HL-60 (cell line): ENCODE data around the gene EIF3K.
A peak's percentile ranks its signal among the peaks of the same experiment; 100 is the strongest.

ENCODE experiments used
- DNase-seq, 2 experiments: peaks; one replicate each; pipeline ENCODE4 v3.0.0-alpha.2; 2010 to 2020; ENCODE audit warnings: low read depth in 1 of 2, low spot score in 1 of 2
- H3K27ac ChIP-seq: fragments of 250-450 bp; sonication (Bioruptor Pico); replicated peaks from 2 replicates; pipeline ENCODE4 v1.5.1; 2020; ENCODE audit warnings: mild to moderate bottlenecking, moderate library complexity
- H3K27me3 ChIP-seq: fragments of 250-450 bp; sonication (Bioruptor Pico); 2 replicates; pipeline ENCODE4 v1.5.1; 2021; ENCODE audit warnings: mild to moderate bottlenecking, moderate library complexity; ENCODE audit not compliant: insufficient read depth, poor library complexity, severe bottlenecking
- H3K4me3 ChIP-seq: replicated peaks from 2 replicates; pipeline ENCODE4 v1.5.1; 2011; ENCODE audit warnings: mild to moderate bottlenecking, control low read depth, low read length; ENCODE audit not compliant: insufficient read depth
- GABPA ChIP-seq: IDR thresholded peaks from 2 replicates; pipeline ENCODE4 v1.6.1; 2012; ENCODE audit warnings: low read depth
- POLR2AphosphoS5 ChIP-seq: IDR thresholded peaks from 2 replicates; pipeline ENCODE4 v1.6.1; 2012; ENCODE audit warnings: low read depth
- REST ChIP-seq: IDR thresholded peaks from 2 replicates; pipeline ENCODE4 v1.6.1; 2012; ENCODE audit warnings: low read depth; ENCODE audit not compliant: insufficient replicate concordance
- SPI1 ChIP-seq: IDR thresholded peaks from 2 replicates; pipeline ENCODE4 v1.6.1; 2012; ENCODE audit warnings: low read depth, mild to moderate bottlenecking, borderline replicate concordance
- TF ChIP-seq, protein P1 (sequence below): IDR thresholded peaks from one replicate; pipeline ENCODE4 v1.5.1; 2011; ENCODE audit warnings: low read length, control low read depth, inconsistent platforms; ENCODE audit not compliant: insufficient read depth

EIF3K gene

DNA sequence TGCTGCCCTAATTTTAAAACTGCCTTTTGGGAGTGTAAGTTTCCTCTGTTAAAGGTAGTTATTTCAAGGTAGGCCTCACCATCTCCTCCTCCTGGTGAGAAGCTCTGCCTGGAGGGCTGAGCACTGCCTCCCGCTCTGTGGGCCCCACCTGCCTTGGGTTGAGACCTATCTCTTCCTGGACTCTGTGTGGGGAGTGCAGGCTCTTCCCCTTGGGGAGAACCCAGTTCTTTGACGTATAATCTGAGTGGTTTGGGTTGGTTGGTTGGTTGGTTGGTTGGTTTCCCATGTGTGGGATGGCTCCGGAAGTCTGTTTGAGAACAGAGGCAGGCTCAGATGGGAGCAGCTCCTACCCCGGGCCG lies 67.5 kb downstream of the EIF3K start:
- peak in 1 of 2 experiments; percentile 31 for DNase-seq
- TF ChIP-seq POLR2AphosphoS5 (no peak), REST (no peak), SPI1 (no peak), GABPA (no peak)
- TF ChIP-seq, protein P1, sequence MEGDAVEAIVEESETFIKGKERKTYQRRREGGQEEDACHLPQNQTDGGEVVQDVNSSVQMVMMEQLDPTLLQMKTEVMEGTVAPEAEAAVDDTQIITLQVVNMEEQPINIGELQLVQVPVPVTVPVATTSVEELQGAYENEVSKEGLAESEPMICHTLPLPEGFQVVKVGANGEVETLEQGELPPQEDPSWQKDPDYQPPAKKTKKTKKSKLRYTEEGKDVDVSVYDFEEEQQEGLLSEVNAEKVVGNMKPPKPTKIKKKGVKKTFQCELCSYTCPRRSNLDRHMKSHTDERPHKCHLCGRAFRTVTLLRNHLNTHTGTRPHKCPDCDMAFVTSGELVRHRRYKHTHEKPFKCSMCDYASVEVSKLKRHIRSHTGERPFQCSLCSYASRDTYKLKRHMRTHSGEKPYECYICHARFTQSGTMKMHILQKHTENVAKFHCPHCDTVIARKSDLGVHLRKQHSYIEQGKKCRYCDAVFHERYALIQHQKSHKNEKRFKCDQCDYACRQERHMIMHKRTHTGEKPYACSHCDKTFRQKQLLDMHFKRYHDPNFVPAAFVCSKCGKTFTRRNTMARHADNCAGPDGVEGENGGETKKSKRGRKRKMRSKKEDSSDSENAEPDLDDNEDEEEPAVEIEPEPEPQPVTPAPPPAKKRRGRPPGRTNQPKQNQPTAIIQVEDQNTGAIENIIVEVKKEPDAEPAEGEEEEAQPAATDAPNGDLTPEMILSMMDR: no peak
- no peaks in the 10 kb centered on the region for H3K27me3 ChIP-seq
- H3K27ac ChIP-seq: no peak overlapping the region
- no peak overlapping the region for H3K4me3 ChIP-seq
